HG02981 (cell line): ENCODE results near the gene PLCL2.
"Not testable (repeated sequence)": the region's sequence is repeated elsewhere in the genome, so short reads cannot be mapped to it uniquely, and the experiment has no call there.

Experiments
- ATAC-seq: cut with Tn5 transposase; IDR thresholded peaks from one replicate; pipeline ENCODE4 v1.9.1; 2021; ENCODE audit warnings: mild to moderate bottlenecking, moderate library complexity; ENCODE audit not compliant: unreplicated experiment

Gene PLCL2

GRCh38 chr3:16950282-16950681, 65.5 kb downstream of the PLCL2 start:
- no peak for ATAC-seq

GRCh38 chr3:16950845-16951244, 66.1 kb downstream of the PLCL2 start:
- no peak for ATAC-seq

GRCh38 chr3:16957852-16958251, 73.1 kb downstream of the PLCL2 start:
- not testable (repeated sequence) for ATAC-seq

GRCh38 chr3:16960125-16960524, 75.4 kb downstream of the PLCL2 start:
- ATAC-seq = no peak

GRCh38 chr3:16961621-16962205, 77.0 kb downstream of the PLCL2 start:
- ATAC-seq = no peak

- ATAC-seq = no peak
These were observed 90.3 kb downstream of the PLCL2 start for GRCh38 chr3:16975083-16975482.

- no peak for ATAC-seq
These were observed 93.6 kb downstream of the PLCL2 start for GRCh38 chr3:16978234-16978920.

GRCh38 chr3:16978921-16979271, 94.1 kb downstream of the PLCL2 start:
- no peak for ATAC-seq

GRCh38 chr3:16979769-16980515, 95.2 kb downstream of the PLCL2 start:
- not testable (repeated sequence) for ATAC-seq

- not testable (repeated sequence) for ATAC-seq
These were observed 95.8 kb downstream of the PLCL2 start for GRCh38 chr3:16980526-16980925.

GRCh38 chr3:16982460-16982859, 97.7 kb downstream of the PLCL2 start:
- ATAC-seq = no peak

GRCh38 chr3:16985608-16986007, 100.9 kb downstream of the PLCL2 start:
- ATAC-seq = no peak

GRCh38 chr3:16987141-16987540, 102.4 kb downstream of the PLCL2 start:
- ATAC-seq = no peak

GRCh38 chr3:16990163-16990562, 105.4 kb downstream of the PLCL2 start:
- ATAC-seq = no peak

- ATAC-seq = no peak
These were observed 107.4 kb downstream of the PLCL2 start for GRCh38 chr3:16992198-16992597.

- ATAC-seq = no peak
These were observed 108.5 kb downstream of the PLCL2 start for GRCh38 chr3:16993227-16993626.

GRCh38 chr3:16994854-16995525, 110.2 kb downstream of the PLCL2 start:
- ATAC-seq = no peak

GRCh38 chr3:16995601-16996000, 110.8 kb downstream of the PLCL2 start:
- no peak for ATAC-seq

- ATAC-seq = no peak
These were observed 113.6 kb downstream of the PLCL2 start for GRCh38 chr3:16998236-16998923.

- ATAC-seq = no peak
These were observed 114.4 kb downstream of the PLCL2 start for GRCh38 chr3:16999161-16999560.

GRCh38 chr3:16999871-17000270, 115.1 kb downstream of the PLCL2 start:
- no peak for ATAC-seq
